ENCODE data around the gene THPO.
A peak's percentile ranks its signal among the peaks of the same experiment; 100 is the strongest.

Gene THPO

GRCh38 chr3:184354754-184355153 is 23.3 kb downstream of the THPO start:
- Histone ChIP-seq H3K23ac (ENCODE audit: low read length) (no peak overlapping the region), H4K5ac (ENCODE audit: low read length) (no peak overlapping the region), H3K27me3 (ENCODE audit: insufficient read depth, low read length, poor library complexity) (no peaks in the 10 kb centered on the region), H2BK15ac (replicated peaks; ENCODE audit: low read depth) (no peak overlapping the region), H4K8ac (ENCODE audit: low read depth, low read length) (no peak overlapping the region), H3K4ac (ENCODE audit: low read depth, low read length) (no peak overlapping the region), H3K79me1 (ENCODE audit: low read length) (no peaks in the 10 kb centered on the region), H3K9ac (ENCODE audit: low read length) (no peak overlapping the region), H3K18ac (ENCODE audit: low read length) (no peak overlapping the region), H3K4me2 (ENCODE audit: low read length) (no peak overlapping the region), H2AK5ac (ENCODE audit: low read length) (no peak overlapping the region), H3K4me1 (ENCODE audit: control insufficient read depth, low read depth, low read length) (peaks cover 5% of the 10 kb centered on the region), H3K79me2 (ENCODE audit: control insufficient read depth, insufficient read depth, low read length) (no peaks in the 10 kb centered on the region), H3K4me3 (ENCODE audit: low read length) (no peak overlapping the region), H2BK5ac (ENCODE audit: low read length) (no peak overlapping the region), H3K36me3 (ENCODE audit: control insufficient read depth, insufficient read depth, low read length) (peaks cover 4% of the 10 kb centered on the region), H3K56ac (ENCODE audit: low read length) (no peak overlapping the region), H3K27ac (ENCODE audit: low read depth, low read length) (no peak overlapping the region), H2BK120ac (ENCODE audit: low read depth, low read length) (no peak overlapping the region)
- no CpG with 5 or more reads among the region's 8 CpGs for WGBS (ENCODE audit: extremely low coverage, insufficient coverage, low lambda C conversion rate)
- no peak for DNase-seq

- WGBS (ENCODE audit: extremely low coverage, insufficient coverage, low lambda C conversion rate) = no CpG with 5 or more reads among the region's 18 CpGs
- Histone ChIP-seq H3K27ac (ENCODE audit: low read depth, low read length) (no peak overlapping the region), H3K4me3 (ENCODE audit: low read length) (no peak overlapping the region), H2BK5ac (ENCODE audit: low read length) (no peak overlapping the region), H2BK120ac (ENCODE audit: low read depth, low read length) (no peak overlapping the region), H4K8ac (ENCODE audit: low read depth, low read length) (no peak overlapping the region), H3K56ac (ENCODE audit: low read length) (no peak overlapping the region), H3K79me2 (ENCODE audit: control insufficient read depth, insufficient read depth, low read length) (no peaks in the 10 kb centered on the region), H3K23ac (ENCODE audit: low read length) (no peak overlapping the region), H3K36me3 (ENCODE audit: control insufficient read depth, insufficient read depth, low read length) (peaks cover 4% of the 10 kb centered on the region), H4K5ac (ENCODE audit: low read length) (no peak overlapping the region), H3K18ac (ENCODE audit: low read length) (no peak overlapping the region), H3K27me3 (ENCODE audit: insufficient read depth, low read length, poor library complexity) (no peaks in the 10 kb centered on the region), H3K4me2 (ENCODE audit: low read length) (no peak overlapping the region), H3K9ac (ENCODE audit: low read length) (no peak overlapping the region), H2BK15ac (replicated peaks; ENCODE audit: low read depth) (no peak overlapping the region), H3K4ac (ENCODE audit: low read depth, low read length) (no peak overlapping the region), H3K79me1 (ENCODE audit: low read length) (no peaks in the 10 kb centered on the region), H3K4me1 (ENCODE audit: control insufficient read depth, low read depth, low read length) (peaks cover 3% of the 10 kb centered on the region), H2AK5ac (ENCODE audit: low read length) (no peak overlapping the region)
- peak; percentile 55 for DNase-seq
Measured at GRCh38 chr3:184354121-184354728, 23.8 kb downstream of the THPO start.

GRCh38 chr3:184353546-184353941 is 24.5 kb downstream of the THPO start:
- Histone ChIP-seq H2BK15ac (replicated peaks; ENCODE audit: low read depth) (no peak overlapping the region), H3K56ac (ENCODE audit: low read length) (no peak overlapping the region), H3K79me2 (ENCODE audit: control insufficient read depth, insufficient read depth, low read length) (no peaks in the 10 kb centered on the region), H3K9ac (ENCODE audit: low read length) (no peak overlapping the region), H3K36me3 (ENCODE audit: control insufficient read depth, insufficient read depth, low read length) (peaks cover 4% of the 10 kb centered on the region), H2BK120ac (ENCODE audit: low read depth, low read length) (no peak overlapping the region), H4K8ac (ENCODE audit: low read depth, low read length) (no peak overlapping the region), H3K27ac (ENCODE audit: low read depth, low read length) (no peak overlapping the region), H2BK5ac (ENCODE audit: low read length) (no peak overlapping the region), H3K4me1 (ENCODE audit: control insufficient read depth, low read depth, low read length) (peaks cover 3% of the 10 kb centered on the region), H3K4ac (ENCODE audit: low read depth, low read length) (no peak overlapping the region), H2AK5ac (ENCODE audit: low read length) (no peak overlapping the region), H3K18ac (ENCODE audit: low read length) (no peak overlapping the region), H3K27me3 (ENCODE audit: insufficient read depth, low read length, poor library complexity) (no peaks in the 10 kb centered on the region), H3K4me2 (ENCODE audit: low read length) (no peak overlapping the region), H3K79me1 (ENCODE audit: low read length) (no peaks in the 10 kb centered on the region), H4K5ac (ENCODE audit: low read length) (no peak overlapping the region), H3K23ac (ENCODE audit: low read length) (no peak overlapping the region), H3K4me3 (ENCODE audit: low read length) (no peak overlapping the region)
- WGBS (ENCODE audit: extremely low coverage, insufficient coverage, low lambda C conversion rate) = no CpG with 5 or more reads among the region's 11 CpGs
- no peak for DNase-seq

GRCh38 chr3:184352897-184353545 is 25.0 kb downstream of the THPO start:
- Histone ChIP-seq H3K4me3 (ENCODE audit: low read length) (no peak overlapping the region), H3K4me1 (ENCODE audit: control insufficient read depth, low read depth, low read length) (peaks cover 3% of the 10 kb centered on the region), H3K18ac (ENCODE audit: low read length) (no peak overlapping the region), H2AK5ac (ENCODE audit: low read length) (no peak overlapping the region), H4K8ac (ENCODE audit: low read depth, low read length) (no peak overlapping the region), H2BK120ac (ENCODE audit: low read depth, low read length) (no peak overlapping the region), H2BK5ac (ENCODE audit: low read length) (no peak overlapping the region), H4K5ac (ENCODE audit: low read length) (no peak overlapping the region), H3K4ac (ENCODE audit: low read depth, low read length) (no peak overlapping the region), H3K79me1 (ENCODE audit: low read length) (no peaks in the 10 kb centered on the region), H3K23ac (ENCODE audit: low read length) (no peak overlapping the region), H3K36me3 (ENCODE audit: control insufficient read depth, insufficient read depth, low read length) (peaks cover 4% of the 10 kb centered on the region), H3K27me3 (ENCODE audit: insufficient read depth, low read length, poor library complexity) (no peaks in the 10 kb centered on the region), H2BK15ac (replicated peaks; ENCODE audit: low read depth) (no peak overlapping the region), H3K56ac (ENCODE audit: low read length) (no peak overlapping the region), H3K27ac (ENCODE audit: low read depth, low read length) (no peak overlapping the region), H3K79me2 (ENCODE audit: control insufficient read depth, insufficient read depth, low read length) (no peaks in the 10 kb centered on the region), H3K4me2 (ENCODE audit: low read length) (no peak overlapping the region), H3K9ac (ENCODE audit: low read length) (no peak overlapping the region)
- no CpG with 5 or more reads among the region's 11 CpGs for WGBS (ENCODE audit: extremely low coverage, insufficient coverage, low lambda C conversion rate)
- DNase-seq = no peak

- Histone ChIP-seq H3K56ac (ENCODE audit: low read length) (no peak overlapping the region), H3K9ac (ENCODE audit: low read length) (no peak overlapping the region), H3K27ac (ENCODE audit: low read depth, low read length) (no peak overlapping the region), H3K4ac (ENCODE audit: low read depth, low read length) (no peak overlapping the region), H2BK120ac (ENCODE audit: low read depth, low read length) (no peak overlapping the region), H3K4me2 (ENCODE audit: low read length) (no peak overlapping the region), H3K79me1 (ENCODE audit: low read length) (no peaks in the 10 kb centered on the region), H4K5ac (ENCODE audit: low read length) (no peak overlapping the region), H3K23ac (ENCODE audit: low read length) (no peak overlapping the region), H3K27me3 (ENCODE audit: insufficient read depth, low read length, poor library complexity) (no peaks in the 10 kb centered on the region), H2AK5ac (ENCODE audit: low read length) (no peak overlapping the region), H2BK15ac (replicated peaks; ENCODE audit: low read depth) (no peak overlapping the region), H3K18ac (ENCODE audit: low read length) (no peak overlapping the region), H3K4me3 (ENCODE audit: low read length) (no peak overlapping the region), H3K36me3 (ENCODE audit: control insufficient read depth, insufficient read depth, low read length) (peaks cover 4% of the 10 kb centered on the region), H2BK5ac (ENCODE audit: low read length) (no peak overlapping the region), H3K4me1 (ENCODE audit: control insufficient read depth, low read depth, low read length) (peaks cover 3% of the 10 kb centered on the region), H3K79me2 (ENCODE audit: control insufficient read depth, insufficient read depth, low read length) (no peaks in the 10 kb centered on the region), H4K8ac (ENCODE audit: low read depth, low read length) (no peak overlapping the region)
- WGBS (ENCODE audit: extremely low coverage, insufficient coverage, low lambda C conversion rate) = no CpG with 5 or more reads among the region's 15 CpGs
- no peak for DNase-seq
Measured at GRCh38 chr3:184352149-184352785, 25.7 kb downstream of the THPO start.

Measured in mesendoderm (in vitro differentiated cells).